ENCODE results near the gene DBET.
"Not testable (repeated sequence)": the region's sequence is repeated elsewhere in the genome, so short reads cannot be mapped to it uniquely, and the experiment has no call there.

The DBET gene

GRCh38 chr4:190064342-190064741, at the start of gene DBET:
Gene DBET, plus strand, starts transcription at chr4:190064502.
- H3K27me3 ChIP-seq (ENCODE audit: control insufficient read depth, insufficient read depth, low read length): peaks cover 12% of the 10 kb centered on the region
- H3K9me3 ChIP-seq (ENCODE audit: control insufficient read depth, insufficient read depth, low read length); H3K36me3 ChIP-seq (ENCODE audit: control insufficient read depth, insufficient read depth, low read length); H3K9ac ChIP-seq (ENCODE audit: low read depth, low read length); H3K4me3 ChIP-seq (ENCODE audit: low read depth, low read length); H3K4me1 ChIP-seq (ENCODE audit: control insufficient read depth, insufficient read depth, low read length): not testable (repeated sequence)

DNA sequence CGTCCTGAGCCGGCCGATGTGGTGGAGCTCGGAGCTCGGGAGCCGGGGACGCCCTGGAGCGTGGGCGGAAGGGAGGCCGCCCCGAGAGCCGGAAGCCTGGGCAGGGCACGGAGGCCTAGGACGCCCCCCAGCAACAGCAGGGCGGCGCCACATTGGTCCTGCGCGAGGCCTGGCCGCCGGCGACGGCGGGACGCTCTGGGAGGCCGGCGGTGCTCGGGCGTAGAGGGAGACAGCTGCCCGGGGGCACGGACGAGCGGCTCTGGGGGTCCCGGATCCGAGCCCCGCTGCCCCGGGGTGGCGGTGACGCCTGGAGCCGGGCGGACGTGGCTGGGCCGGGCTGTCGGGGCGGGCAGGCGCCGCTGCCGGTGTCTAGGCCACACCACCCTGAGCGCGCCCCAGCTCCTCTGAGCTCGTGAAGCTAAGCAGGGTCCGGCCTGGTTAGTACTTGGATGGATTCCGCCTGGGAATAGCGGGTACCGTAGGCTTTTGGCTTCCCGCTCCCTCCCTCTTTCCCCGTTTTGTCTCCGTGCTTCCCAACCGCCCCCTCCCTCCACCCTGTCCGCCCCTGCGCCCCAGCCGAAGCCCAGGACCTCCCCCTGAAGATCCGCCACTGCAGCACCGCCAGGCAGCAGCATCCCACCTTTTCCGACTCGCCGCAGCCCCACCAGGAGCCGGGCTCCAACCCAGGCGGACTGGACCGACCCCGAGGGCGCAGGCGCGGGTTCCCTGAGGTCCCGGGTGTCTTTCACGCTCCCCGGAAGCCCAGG, 49.3 kb upstream of the DBET start:
- no peaks in the 10 kb centered on the region for H3K36me3 ChIP-seq (ENCODE audit: control insufficient read depth, insufficient read depth, low read length)
- peaks cover 61% of the 10 kb centered on the region for H3K27me3 ChIP-seq (ENCODE audit: control insufficient read depth, insufficient read depth, low read length)
- no peaks in the 10 kb centered on the region for H3K9me3 ChIP-seq (ENCODE audit: control insufficient read depth, insufficient read depth, low read length)
- H3K4me3 ChIP-seq (ENCODE audit: low read depth, low read length): peak overlapping the region; percentile 39
- H3K9ac ChIP-seq (ENCODE audit: low read depth, low read length): no peak overlapping the region
- no peaks in the 10 kb centered on the region for H3K4me1 ChIP-seq (ENCODE audit: control insufficient read depth, insufficient read depth, low read length)

- Histone ChIP-seq H3K9me3 (ENCODE audit: control insufficient read depth, insufficient read depth, low read length) (no peaks in the 10 kb centered on the region), H3K9ac (ENCODE audit: low read depth, low read length) (no peak overlapping the region), H3K4me1 (ENCODE audit: control insufficient read depth, insufficient read depth, low read length) (no peaks in the 10 kb centered on the region), H3K36me3 (ENCODE audit: control insufficient read depth, insufficient read depth, low read length) (no peaks in the 10 kb centered on the region), H3K27me3 (ENCODE audit: control insufficient read depth, insufficient read depth, low read length) (peaks cover 69% of the 10 kb centered on the region), H3K4me3 (ENCODE audit: low read depth, low read length) (peak overlapping the region; percentile 39)
These were observed 48.5 kb upstream of the DBET start for GRCh38 chr4:190015538-190016368.

GRCh38 chr4:190016369-190017289, 47.7 kb upstream of the DBET start:
- H3K4me1 ChIP-seq (ENCODE audit: control insufficient read depth, insufficient read depth, low read length): no peaks in the 10 kb centered on the region
- peaks cover 76% of the 10 kb centered on the region for H3K27me3 ChIP-seq (ENCODE audit: control insufficient read depth, insufficient read depth, low read length)
- peak overlapping the region; percentile 13 for H3K4me3 ChIP-seq (ENCODE audit: low read depth, low read length)
- H3K9me3 ChIP-seq (ENCODE audit: control insufficient read depth, insufficient read depth, low read length): no peaks in the 10 kb centered on the region
- no peak overlapping the region for H3K9ac ChIP-seq (ENCODE audit: low read depth, low read length)
- H3K36me3 ChIP-seq (ENCODE audit: control insufficient read depth, insufficient read depth, low read length): no peaks in the 10 kb centered on the region

GRCh38 chr4:190017357-190018200, 46.7 kb upstream of the DBET start:
- H3K36me3 ChIP-seq (ENCODE audit: control insufficient read depth, insufficient read depth, low read length): no peaks in the 10 kb centered on the region
- peaks cover 69% of the 10 kb centered on the region for H3K27me3 ChIP-seq (ENCODE audit: control insufficient read depth, insufficient read depth, low read length)
- H3K4me3 ChIP-seq (ENCODE audit: low read depth, low read length): no peak overlapping the region
- no peaks in the 10 kb centered on the region for H3K9me3 ChIP-seq (ENCODE audit: control insufficient read depth, insufficient read depth, low read length)
- H3K4me1 ChIP-seq (ENCODE audit: control insufficient read depth, insufficient read depth, low read length): no peaks in the 10 kb centered on the region
- no peak overlapping the region for H3K9ac ChIP-seq (ENCODE audit: low read depth, low read length)

DNA sequence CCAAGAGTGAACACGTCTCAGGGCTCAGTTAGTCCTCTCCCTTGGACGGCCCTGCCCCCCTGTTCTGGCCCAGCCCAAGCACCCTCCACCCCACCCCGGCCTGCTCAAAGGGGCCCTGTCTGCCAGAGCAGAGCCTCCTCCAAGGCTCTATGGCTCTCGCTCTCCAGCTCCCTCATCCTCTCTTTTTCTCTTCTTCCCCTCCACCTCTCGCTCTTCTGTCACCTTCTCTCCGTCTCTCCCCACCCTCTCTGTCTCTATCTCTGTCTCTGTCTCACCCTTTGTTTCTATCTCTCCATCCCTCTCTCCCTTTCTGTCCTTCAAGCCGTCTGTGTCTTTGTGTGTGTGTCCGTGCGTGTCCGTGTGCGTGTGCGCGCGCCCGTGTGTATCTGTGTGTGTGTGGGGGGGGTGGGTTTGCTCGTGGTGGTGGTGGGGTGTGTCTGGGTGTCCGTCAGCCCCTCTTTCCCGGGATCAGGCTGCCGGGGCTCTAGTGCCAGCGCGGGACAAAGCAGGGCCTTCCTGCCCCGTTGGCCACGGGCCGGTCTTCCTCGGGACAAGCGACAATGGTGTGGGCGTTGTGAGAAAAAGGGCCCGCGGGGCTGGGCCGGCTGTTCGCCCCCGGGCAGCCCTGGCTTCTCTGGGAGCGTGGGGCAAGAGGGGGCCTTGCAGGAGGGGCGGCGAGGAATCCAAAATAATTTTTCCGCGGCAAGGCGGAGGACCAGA, 45.9 kb upstream of the DBET start:
- Histone ChIP-seq H3K27me3 (ENCODE audit: control insufficient read depth, insufficient read depth, low read length) (peaks cover 72% of the 10 kb centered on the region), H3K9me3 (ENCODE audit: control insufficient read depth, insufficient read depth, low read length) (no peaks in the 10 kb centered on the region), H3K4me3 (ENCODE audit: low read depth, low read length) (no peak overlapping the region), H3K36me3 (ENCODE audit: control insufficient read depth, insufficient read depth, low read length) (no peaks in the 10 kb centered on the region), H3K9ac (ENCODE audit: low read depth, low read length) (no peak overlapping the region), H3K4me1 (ENCODE audit: control insufficient read depth, insufficient read depth, low read length) (no peaks in the 10 kb centered on the region)

DNA sequence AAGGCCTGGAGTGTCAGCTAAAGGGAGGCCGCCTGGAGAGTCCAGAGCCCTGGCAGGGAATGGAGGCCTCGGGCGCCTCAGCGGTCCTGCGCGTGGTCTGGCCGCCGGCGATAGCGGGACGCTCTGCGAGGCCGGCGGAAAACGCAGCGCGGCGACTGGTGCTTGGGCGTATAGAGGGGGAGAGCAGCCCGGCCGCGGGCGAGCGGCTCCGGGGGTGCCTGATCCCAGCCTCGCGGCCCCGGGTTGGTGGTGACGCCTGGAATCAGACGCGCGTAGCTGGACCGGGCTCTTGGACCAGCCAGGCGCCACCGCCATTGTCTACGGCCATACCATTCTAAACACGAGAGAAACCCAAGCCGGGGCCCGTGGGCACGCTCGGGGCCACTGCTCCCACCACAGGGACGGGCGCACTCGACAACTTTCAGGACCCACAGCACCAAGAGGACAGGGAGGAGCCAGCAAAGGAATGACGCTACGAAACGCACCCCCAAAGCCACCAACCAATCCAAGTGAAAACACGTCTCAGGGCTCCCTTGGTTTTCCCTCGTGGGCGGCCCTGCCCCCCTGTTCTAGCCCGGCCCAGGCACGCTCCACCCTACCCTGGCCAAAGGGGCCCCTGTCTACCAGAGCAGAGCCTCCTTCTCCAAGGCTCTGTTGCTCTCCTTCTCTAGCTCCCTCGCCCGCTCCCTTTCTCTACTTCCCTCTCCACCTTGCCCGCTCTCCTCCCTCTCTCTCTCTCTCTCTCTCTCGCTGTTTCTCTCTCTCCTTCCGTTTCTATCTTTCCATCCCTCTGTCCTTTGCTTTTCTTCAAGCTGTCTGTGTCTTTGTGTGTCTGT, 45.1 kb upstream of the DBET start:
- H3K27me3 ChIP-seq (ENCODE audit: control insufficient read depth, insufficient read depth, low read length): peaks cover 73% of the 10 kb centered on the region
- H3K4me3 ChIP-seq (ENCODE audit: low read depth, low read length): peak overlapping the region; percentile 18
- no peaks in the 10 kb centered on the region for H3K36me3 ChIP-seq (ENCODE audit: control insufficient read depth, insufficient read depth, low read length)
- no peaks in the 10 kb centered on the region for H3K9me3 ChIP-seq (ENCODE audit: control insufficient read depth, insufficient read depth, low read length)
- no peak overlapping the region for H3K9ac ChIP-seq (ENCODE audit: low read depth, low read length)
- H3K4me1 ChIP-seq (ENCODE audit: control insufficient read depth, insufficient read depth, low read length): no peaks in the 10 kb centered on the region

GRCh38 chr4:190019859-190020463, 44.3 kb upstream of the DBET start:
- Histone ChIP-seq H3K4me3 (ENCODE audit: low read depth, low read length) (peak overlapping the region; percentile 9), H3K27me3 (ENCODE audit: control insufficient read depth, insufficient read depth, low read length) (peaks cover 71% of the 10 kb centered on the region)
- H3K4me1 ChIP-seq (ENCODE audit: control insufficient read depth, insufficient read depth, low read length); H3K9me3 ChIP-seq (ENCODE audit: control insufficient read depth, insufficient read depth, low read length); H3K9ac ChIP-seq (ENCODE audit: low read depth, low read length); H3K36me3 ChIP-seq (ENCODE audit: control insufficient read depth, insufficient read depth, low read length): not testable (repeated sequence)

- H3K36me3 ChIP-seq (ENCODE audit: control insufficient read depth, insufficient read depth, low read length): no peaks in the 10 kb centered on the region
- no peaks in the 10 kb centered on the region for H3K4me1 ChIP-seq (ENCODE audit: control insufficient read depth, insufficient read depth, low read length)
- H3K9ac ChIP-seq (ENCODE audit: low read depth, low read length): no peak overlapping the region
- H3K27me3 ChIP-seq (ENCODE audit: control insufficient read depth, insufficient read depth, low read length): peaks cover 64% of the 10 kb centered on the region
- H3K4me3 ChIP-seq (ENCODE audit: low read depth, low read length): peak overlapping the region; percentile 9
- no peaks in the 10 kb centered on the region for H3K9me3 ChIP-seq (ENCODE audit: control insufficient read depth, insufficient read depth, low read length)
These were observed 43.2 kb upstream of the DBET start for GRCh38 chr4:190020790-190021717.
